Breast epithelium (tissue), 3 donors: ENCODE measurements around the gene MARVELD2.

Experiments
- CTCF ChIP-seq, 3 donors: fragments of 450-650 bp; IDR thresholded peaks; one replicate each; pipeline ENCODE4 v1.5.1; 2016 to 2017; ENCODE audit warnings: antibody characterized with exemption in 3 of 3, mild to moderate bottlenecking in 3 of 3, moderate library complexity in 3 of 3
- POLR2A ChIP-seq: fragments of 450-650 bp; IDR thresholded peaks from one replicate; pipeline ENCODE4 v1.6.1; 2016; ENCODE audit warnings: antibody characterized with exemption, mild to moderate bottlenecking, moderate library complexity
- POLR2AphosphoS5 ChIP-seq, 3 donors: sonication (generic); formaldehyde crosslinking; IDR thresholded peaks; one replicate each; pipeline ENCODE4 v1.6.1; 2017; ENCODE audit warnings: antibody characterized with exemption in 3 of 3

DNA sequence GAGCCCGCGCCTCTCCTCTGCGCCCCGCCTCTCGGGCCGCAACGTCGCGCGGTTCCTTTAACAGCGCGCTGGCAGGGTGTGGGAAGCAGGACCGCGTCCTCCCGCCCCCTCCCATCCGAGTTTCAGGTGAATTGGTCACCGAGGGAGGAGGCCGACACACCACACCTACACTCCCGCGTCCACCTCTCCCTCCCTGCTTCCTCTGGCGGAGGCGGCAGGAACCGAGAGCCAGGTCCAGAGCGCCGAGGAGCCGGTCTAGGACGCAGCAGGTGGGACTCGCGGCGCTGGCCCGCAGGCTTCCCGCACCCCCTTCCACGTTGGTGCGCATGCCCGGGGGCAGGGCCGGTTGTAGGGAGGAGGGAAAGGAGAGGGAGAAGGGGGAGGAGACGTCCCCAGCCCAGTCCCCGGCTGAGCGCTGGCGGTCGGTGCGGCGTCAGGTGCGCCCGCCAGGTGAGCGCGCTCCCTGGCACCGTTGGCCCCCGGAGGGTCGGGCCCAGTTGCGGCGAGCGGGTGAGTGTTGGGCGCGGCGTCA lies 77.5 kb downstream of the MARVELD2 start, which contains the start of gene OCLN:
- TF ChIP-seq CTCF (IDR thresholded peaks at IDR 0.05), result peak in 1 of 3 donors; percentile 32
- peak; percentile 40 for TF ChIP-seq POLR2A
- peak; percentile 22 to 91 (median 42) for TF ChIP-seq POLR2AphosphoS5 (IDR thresholded peaks at IDR 0.05)
